K562 (cell line): ENCODE measurements around the gene BCO1. TPM values are rescaled to one million over a fixed set of nuclear protein-coding genes. Genes with fewer than 3 reads are reported as not detected.

Experiments used
- ATAC-seq: fragments of 200-7000 bp; cut with Tn5 transposase; 3 replicates; pipeline ENCODE4 v1.9.1; 2020; ENCODE audit warnings: moderate library complexity
- BruUV-seq: library from RNA; stranded (reverse); fragments of 400-500 nt; replicated peaks from 2 replicates; lab custom pipeline; 2021; lab: Mats Ljungman, UMichigan
- CTCF ChIA-PET: fragments of 300-600 bp; formaldehyde crosslinking; extraction: SDS; loops from one replicate; lab custom pipeline; 2021; ENCODE audit warnings: low intra/inter-chr PET ratio; lab: Yijun Ruan, JAX
- POLR2A ChIA-PET: fragments of 300-600, 350-650 bp; sonication (Branson Sonifier 250); formaldehyde crosslinking; extraction: SDS; loops from one replicate; lab custom pipeline; 2021; ENCODE audit warnings: antibody characterized with exemption, inconsistent platforms; lab: Yijun Ruan, JAX
- DNase-seq, 4 experiments: peaks; one replicate each; pipeline versions ENCODE4 v3.0.0 to v3.0.0-alpha.2; 2011 to 2018; ENCODE audit warnings: low spot score in 3 of 4, mixed read lengths in 3 of 4; ENCODE audit errors: extremely low read depth in 1 of 4
- FAIRE-seq: peaks from 2 replicates; lab custom pipeline; 2011; peaks lifted over from hg19 to GRCh38; lab: Jason Lieb, UNC
- H2AFZ ChIP-seq: 2 replicates; pipeline ENCODE4 v1.6.0; 2011; ENCODE audit warnings: low read depth, low read length, control low read depth, inconsistent platforms
- H3K27ac ChIP-seq: fragments of 200-600 bp; 3 replicates; pipeline ENCODE4 v1.8.0; 2011; ENCODE audit warnings: low read depth, mild to moderate bottlenecking, control low read depth, inconsistent platforms, low read length, moderate library complexity, mixed read lengths; ENCODE audit errors: extremely low read depth
- H3K27me3 ChIP-seq, 2 experiments: fragments of 300-600 bp in 1 of 2; 2 replicates in 1 of 2; 3 replicates in 1 of 2; pipeline versions ENCODE4 v1.6.0 to v1.8.0; 2011; ENCODE audit warnings: inconsistent platforms in 2 of 2, low read length in 2 of 2, mild to moderate bottlenecking in 1 of 2, mixed read lengths in 1 of 2, moderate library complexity in 1 of 2; ENCODE audit not compliant: control insufficient read depth in 2 of 2, insufficient read depth in 2 of 2
- H3K36me3 ChIP-seq: fragments of 300-600 bp; 3 replicates; pipeline ENCODE4 v1.8.0; 2011; ENCODE audit warnings: mild to moderate bottlenecking, low read length, inconsistent platforms; ENCODE audit not compliant: control insufficient read depth, insufficient read depth
- H3K4me1 ChIP-seq, 2 experiments: fragments of 200-600 bp in 1 of 2; replicated peaks in 1 of 2; 2 replicates in 1 of 2; 3 replicates in 1 of 2; pipeline versions ENCODE4 v1.5.1 to v1.8.0; 2011; ENCODE audit warnings: inconsistent platforms in 2 of 2, low read length in 2 of 2, mild to moderate bottlenecking in 1 of 2, mixed read lengths in 1 of 2, moderate library complexity in 1 of 2; ENCODE audit not compliant: control insufficient read depth in 2 of 2, insufficient read depth in 2 of 2
- H3K4me2 ChIP-seq: 2 replicates; pipeline ENCODE4 v1.6.1; 2011; ENCODE audit warnings: low read length, control low read depth, inconsistent platforms, mixed read lengths; ENCODE audit not compliant: insufficient read depth
- H3K4me3 ChIP-seq: fragments of 200-600 bp; sonication (generic), shearing (Covaris generic); 2 replicates; pipeline ENCODE4 v1.5.1; 2016; ENCODE audit warnings: control low read depth, inconsistent platforms
- H3K79me2 ChIP-seq: fragments of 200-600 bp; 3 replicates; pipeline ENCODE4 v1.8.0; 2011; ENCODE audit warnings: low read length, inconsistent platforms; ENCODE audit not compliant: control insufficient read depth, insufficient read depth
- H3K9ac ChIP-seq, 2 experiments: 2 replicates each; pipeline versions ENCODE4 v1.6.0 to v1.6.1; 2011; ENCODE audit warnings: low read depth in 2 of 2, low read length in 2 of 2, control low read depth in 1 of 2, inconsistent platforms in 1 of 2, mild to moderate bottlenecking in 1 of 2, mixed read lengths in 1 of 2; ENCODE audit not compliant: insufficient read depth in 1 of 2
- H3K9me1 ChIP-seq: one replicate; pipeline ENCODE4 v1.6.0; 2011; ENCODE audit warnings: inconsistent platforms, mild to moderate bottlenecking, low read length, moderate library complexity; ENCODE audit not compliant: control insufficient read depth, insufficient read depth
- H3K9me3 ChIP-seq: replicated peaks from 2 replicates; pipeline ENCODE4 v1.5.1; 2011; ENCODE audit warnings: low read depth, low read length, inconsistent platforms; ENCODE audit not compliant: control insufficient read depth, insufficient read depth
- H4K20me1 ChIP-seq: replicated peaks from 2 replicates; pipeline ENCODE4 v1.6.1; 2011; ENCODE audit warnings: low read length, inconsistent platforms, mixed read lengths; ENCODE audit not compliant: control insufficient read depth, insufficient read depth
- BRD9 ChIP-seq: fragments of 450-650 bp; IDR thresholded peaks from 2 replicates; pipeline ENCODE4 v1.6.1; 2018; ENCODE audit warnings: low read depth; ENCODE audit not compliant: partially characterized antibody
- HMGN3 ChIP-seq: IDR thresholded peaks from 2 replicates; pipeline ENCODE4 v1.6.1; 2011; ENCODE audit warnings: borderline replicate concordance, low read depth, mild to moderate bottlenecking, mixed read lengths, low read length; ENCODE audit not compliant: insufficient read length; ENCODE audit errors: extremely low read depth
- LCOR ChIP-seq: sonication (generic); formaldehyde crosslinking; IDR thresholded peaks from 2 replicates; pipeline ENCODE4 v1.8.0; 2022; ENCODE audit warnings: mild to moderate bottlenecking, missing genetic modification reagents
- MAFF ChIP-seq: IDR thresholded peaks from 2 replicates; pipeline ENCODE4 v1.6.1; 2012; ENCODE audit warnings: low read length, improper control_type of control experiment
- MTA1 ChIP-seq: fragments of 450-650 bp; IDR thresholded peaks from 2 replicates; pipeline ENCODE4 v1.6.1; 2017; ENCODE audit warnings: borderline replicate concordance
- NR2C1 ChIP-seq, 2 experiments: fragments of 450-650 bp; IDR thresholded peaks; 2 replicates each; pipeline ENCODE4 v1.6.1; 2017; ENCODE audit warnings: mild to moderate bottlenecking in 2 of 2, antibody characterized with exemption in 1 of 2, inconsistent platforms in 1 of 2, missing compliant biosample characterization in 1 of 2, missing genetic modification characterization in 1 of 2
- NR3C1 ChIP-seq: sonication (generic); formaldehyde crosslinking; IDR thresholded peaks from 2 replicates; pipeline ENCODE4 v1.8.1; 2022; ENCODE audit warnings: missing genetic modification reagents
- PML ChIP-seq: IDR thresholded peaks from 2 replicates; pipeline ENCODE4 v1.6.1; 2012; ENCODE audit warnings: low read length, inconsistent platforms
- RBFOX2 ChIP-seq: fragments of 200-400 bp; formaldehyde crosslinking; IDR thresholded peaks from 2 replicates; pipeline ENCODE4 v1.6.1; 2017; ENCODE audit warnings: low read depth, mild to moderate bottlenecking, low read length, moderate library complexity
- SIRT6 ChIP-seq: IDR thresholded peaks from one replicate; pipeline ENCODE4 v1.6.1; 2012; ENCODE audit warnings: low read depth, mild to moderate bottlenecking, control low read depth, inconsistent platforms, low read length, moderate library complexity
- TAF1 ChIP-seq: IDR thresholded peaks from 2 replicates; pipeline ENCODE4 v1.6.1; 2011; ENCODE audit warnings: mild to moderate bottlenecking, low read length, moderate library complexity; ENCODE audit not compliant: insufficient read depth, control insufficient read depth, severe bottlenecking; ENCODE audit errors: extremely low read depth
- WHSC1 ChIP-seq: IDR thresholded peaks from one replicate; pipeline ENCODE4 v1.6.1; 2012; ENCODE audit warnings: low read length, control low read depth, inconsistent platforms
- ZBTB9 ChIP-seq: fragments of 450-650 bp; formaldehyde crosslinking; IDR thresholded peaks from 2 replicates; pipeline ENCODE4 v1.4.0; 2020; ENCODE audit warnings: mild to moderate bottlenecking, moderate library complexity
- ZNF280A ChIP-seq: fragments of 450-650 bp; IDR thresholded peaks from 2 replicates; pipeline ENCODE4 v1.6.1; 2018; ENCODE audit warnings: mild to moderate bottlenecking, low read depth; ENCODE audit not compliant: partially characterized antibody
- ZNF511 ChIP-seq: sonication (generic); formaldehyde crosslinking; IDR thresholded peaks from 2 replicates; pipeline ENCODE4 v1.8.0; 2022; ENCODE audit warnings: mild to moderate bottlenecking, missing genetic modification reagents
- ZNF561 ChIP-seq: fragments of 450-650 bp; formaldehyde crosslinking; conservative IDR thresholded peaks from 2 replicates; pipeline ENCODE4 v1.4.0; 2020; ENCODE audit warnings: mild to moderate bottlenecking, moderate library complexity
- WGBS: fragments of 100-300 bp; shearing (Covaris generic); methylation state at CpG from one replicate; pipeline ENCODE4 v1.1.6; 2016; ENCODE audit warnings: low coverage, mixed read lengths; ENCODE audit not compliant: insufficient coverage; ENCODE audit errors: missing lambda C conversion rate; 5-methylcytosine and 5-hydroxymethylcytosine counted together
- in situ Hi-C: fragments of 300-500 bp; cut with MboI; formaldehyde crosslinking; loops from 4 replicates; pipeline ENCODE4 v1.15.0; 2018; ENCODE audit warnings: inconsistent platforms, mixed read lengths
- intact Hi-C: fragments of 100-400 bp; cut with micrococcal nuclease; formaldehyde crosslinking; loops from 2 replicates; pipeline ENCODE4 v1.14.2; 2022
- polyA plus RNA-seq, 8 experiments: library from polyadenylated mRNA; depleted of rRNA in 4 of 8; stranded (reverse) in 5 of 8; unstranded in 3 of 8; fragments of >200 nt; fragmentation: Nextera tagmentation in 2 of 8; fragmentation: Illumina TruSeq in 1 of 8; extraction: Ambion mirVana in 2 of 8; extraction: Trizol in 1 of 8; gene quantifications; 2 replicates each; pipeline versions ENCODE4 v1.2.1 to v1.2.3, GENCODE V29; 2011 to 2014; ENCODE audit warnings: inconsistent platforms in 1 of 8, missing spikeins in 1 of 8
- total RNA-seq, 7 experiments: library from RNA; depleted of rRNA in 6 of 7; stranded (reverse); fragments of >200 nt in 6 of 7; fragmentation: Illumina TruSeq in 2 of 7; extraction: Trizol in 2 of 7; gene quantifications; 2 replicates each; pipeline versions ENCODE4 v1.2.1 to v1.2.3, GENCODE V29; 2011 to 2021; ENCODE audit warnings: low replicate concordance in 1 of 7

The BCO1 gene
- total and polyA plus RNA-seq, 9 of the 15 experiments (the other 6 are each of a cell fraction or from before 2014, with no cell fraction given), result not detected

GRCh38 chr16:81286190-81286589 lies 47.7 kb downstream of the BCO1 start (continued):
- TF ChIP-seq ZNF280A (no peak), MAFF (no peak), NR2C1 (IDR thresholded peaks at IDR 0.05) (no peak), NR2C1 (tag; IDR thresholded peaks at IDR 0.05) (no peak)

GRCh38 chr16:81291117-81291516 lies 52.6 kb downstream of the BCO1 start:
- CTCF ChIA-PET, result no interaction called here
- TF ChIP-seq TAF1, result no peak
- TF ChIP-seq RBFOX2, result no peak
- no peak for TF ChIP-seq BRD9
- TF ChIP-seq ZNF511 (CRISPR knock-in tag), result no peak
- no peak for TF ChIP-seq PML
- no peak for TF ChIP-seq HMGN3
- TF ChIP-seq ZNF561, result no peak
- no peak for TF ChIP-seq SIRT6
- TF ChIP-seq NR3C1 (CRISPR knock-in tag), result no peak
- TF ChIP-seq LCOR (CRISPR knock-in tag), result no peak
- TF ChIP-seq MTA1, result no peak
- TF ChIP-seq WHSC1, result no peak
- TF ChIP-seq ZBTB9 (CRISPR knock-in tag), result no peak

More at GRCh38 chr16:81291117-81291516, 52.6 kb downstream of the BCO1 start:
- Histone ChIP-seq H3K9ac (no peak overlapping the region), H3K9me3 (no peaks in the 10 kb centered on the region), H2AFZ (no peak overlapping the region), H3K4me2 (no peak overlapping the region), H3K27ac (no peak overlapping the region), H3K4me1 (no peaks in the 10 kb centered on the region), H3K79me2 (no peaks in the 10 kb centered on the region), H3K36me3 (no peaks in the 10 kb centered on the region), H3K4me3 (no peak overlapping the region), H3K9me1 (no peaks in the 10 kb centered on the region), H3K27me3 (peaks cover 59 to 82% of the 10 kb centered on the region in 2 experiments), H4K20me1 (no peaks in the 10 kb centered on the region)
- no TSS peak for BruUV-seq
- intact Hi-C loops (no loop called here), in situ Hi-C loops (no loop called here)
- no peak for FAIRE-seq
- no peak for ATAC-seq
- DNase-seq, result no peak
- 2% methylated on average over 9 of the region's 9 CpGs for WGBS
- POLR2A ChIA-PET, result interaction anchor here (0.6 to 1.3 kb wide), 6 partner anchors 11 to 782 kb away, joined by 3 to 4 read pairs (median 3); no protein-coding TSS in a partner anchor
